GM23338 (cell line): ENCODE data around the gene GPR162.

ENCODE experiments used
- EZH2 ChIP-seq: fragments of 200-600 bp; sonication (generic); IDR thresholded peaks from one replicate; pipeline ENCODE4 v1.8.0; 2017; ENCODE audit warnings: antibody characterized with exemption, mild to moderate bottlenecking, low read depth; ENCODE audit not compliant: unreplicated experiment
- EZH2phosphoT487 ChIP-seq: fragments of 200-600 bp; sonication (generic); IDR thresholded peaks from one replicate; pipeline ENCODE4 v1.8.1; 2018; ENCODE audit warnings: antibody characterized with exemption; ENCODE audit not compliant: unreplicated experiment
- POLR2AphosphoS5 ChIP-seq: IDR thresholded peaks from 2 replicates; pipeline ENCODE4 v1.6.1; 2016; ENCODE audit warnings: antibody characterized with exemption, low read depth
- REST ChIP-seq: IDR thresholded peaks from one replicate; pipeline ENCODE4 v1.6.1; 2018; ENCODE audit warnings: antibody characterized with exemption; ENCODE audit not compliant: unreplicated experiment
- STAT1 ChIP-seq: IDR thresholded peaks from one replicate; pipeline ENCODE4 v1.6.1; 2016; ENCODE audit warnings: antibody characterized with exemption; ENCODE audit not compliant: unreplicated experiment
- TF ChIP-seq, protein P1 (sequence below), 2 experiments: fragments of 200-600 bp in 1 of 2; sonication (generic) in 1 of 2; conservative IDR thresholded peaks; 2 replicates each; pipeline versions ENCODE4 v1.5.1 to v1.6.1; 2016 to 2017; ENCODE audit warnings: antibody characterized with exemption in 2 of 2, low read depth in 2 of 2, mild to moderate bottlenecking in 2 of 2, moderate library complexity in 1 of 2

- TF ChIP-seq, protein P1, sequence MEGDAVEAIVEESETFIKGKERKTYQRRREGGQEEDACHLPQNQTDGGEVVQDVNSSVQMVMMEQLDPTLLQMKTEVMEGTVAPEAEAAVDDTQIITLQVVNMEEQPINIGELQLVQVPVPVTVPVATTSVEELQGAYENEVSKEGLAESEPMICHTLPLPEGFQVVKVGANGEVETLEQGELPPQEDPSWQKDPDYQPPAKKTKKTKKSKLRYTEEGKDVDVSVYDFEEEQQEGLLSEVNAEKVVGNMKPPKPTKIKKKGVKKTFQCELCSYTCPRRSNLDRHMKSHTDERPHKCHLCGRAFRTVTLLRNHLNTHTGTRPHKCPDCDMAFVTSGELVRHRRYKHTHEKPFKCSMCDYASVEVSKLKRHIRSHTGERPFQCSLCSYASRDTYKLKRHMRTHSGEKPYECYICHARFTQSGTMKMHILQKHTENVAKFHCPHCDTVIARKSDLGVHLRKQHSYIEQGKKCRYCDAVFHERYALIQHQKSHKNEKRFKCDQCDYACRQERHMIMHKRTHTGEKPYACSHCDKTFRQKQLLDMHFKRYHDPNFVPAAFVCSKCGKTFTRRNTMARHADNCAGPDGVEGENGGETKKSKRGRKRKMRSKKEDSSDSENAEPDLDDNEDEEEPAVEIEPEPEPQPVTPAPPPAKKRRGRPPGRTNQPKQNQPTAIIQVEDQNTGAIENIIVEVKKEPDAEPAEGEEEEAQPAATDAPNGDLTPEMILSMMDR (conservative IDR thresholded peaks at IDR 0.05; ENCODE audit: low read depth in 2 of 2) = no peak
- no peak for TF ChIP-seq POLR2AphosphoS5
- no peak for TF ChIP-seq EZH2phosphoT487
- TF ChIP-seq EZH2 = no peak
- no peak for TF ChIP-seq REST
- no peak for TF ChIP-seq STAT1
Measured at GRCh38 chr12:6840330-6840729, 18.7 kb downstream of the GPR162 start.
